Activated B cell treated with CpG ODN at 0.5 μM for 24 hours (primary cell): ENCODE measurements around the gene PRND. TPM values are rescaled to one million over a fixed set of nuclear protein-coding genes. Genes with fewer than 3 reads are reported as not detected.

Experiments
- ATAC-seq: fragments of 200-7000 bp; cut with Tn5 transposase; one replicate; pipeline ENCODE4 v1.10.0; 2021; ENCODE audit warnings: low read depth, mild to moderate bottlenecking, moderate library complexity
- CTCF ChIA-PET: fragments of 350-600 bp; sonication (Branson Sonifier 250); formaldehyde crosslinking; loops from one replicate; lab custom pipeline; 2021; ENCODE audit warnings: antibody characterized with exemption; lab: Charles Lee
- POLR2A ChIA-PET: fragments of 350-600 bp; sonication (Branson Sonifier 250); formaldehyde crosslinking; loops from one replicate; lab custom pipeline; 2021; ENCODE audit warnings: antibody characterized with exemption; lab: Charles Lee
- DNase-seq: peaks from one replicate; pipeline ENCODE4 v3.0.0; 2022
- H3K27ac Mint-ChIP-seq: one replicate; pipeline ENCODE4 v1.8.0; 2020; ENCODE audit warnings: mixed read lengths
- H3K27me3 Mint-ChIP-seq: one replicate; pipeline ENCODE4 v1.8.0; 2021; ENCODE audit warnings: mixed read lengths
- H3K36me3 Mint-ChIP-seq: one replicate; pipeline ENCODE4 v1.8.0; 2021; ENCODE audit warnings: low read depth, mixed read lengths
- H3K4me1 Mint-ChIP-seq: one replicate; pipeline ENCODE4 v1.8.0; 2021; ENCODE audit warnings: mixed read lengths
- H3K4me3 Mint-ChIP-seq: one replicate; pipeline ENCODE4 v1.8.0; 2020; ENCODE audit warnings: mild to moderate bottlenecking, mixed read lengths
- H3K9me3 Mint-ChIP-seq: one replicate; pipeline ENCODE4 v1.8.0; 2020; ENCODE audit warnings: mixed read lengths
- intact Hi-C: fragments of 100-400 bp; cut with micrococcal nuclease; formaldehyde crosslinking; loops from one replicate; pipeline ENCODE4 v1.15.1; 2024
- total RNA-seq: library from RNA; stranded (reverse); gene quantifications from 2 replicates; pipeline ENCODE4 v1.2.3, GENCODE V29; 2022
- TF ChIP-seq, protein P1 (sequence below): fragments of 200-600 bp; IDR thresholded peaks from one replicate; pipeline ENCODE4 v1.8.0; 2022; ENCODE audit warnings: antibody characterized with exemption, mild to moderate bottlenecking

PRND gene
- total RNA-seq, 1 donor from 2014 or later: not detected

DNA sequence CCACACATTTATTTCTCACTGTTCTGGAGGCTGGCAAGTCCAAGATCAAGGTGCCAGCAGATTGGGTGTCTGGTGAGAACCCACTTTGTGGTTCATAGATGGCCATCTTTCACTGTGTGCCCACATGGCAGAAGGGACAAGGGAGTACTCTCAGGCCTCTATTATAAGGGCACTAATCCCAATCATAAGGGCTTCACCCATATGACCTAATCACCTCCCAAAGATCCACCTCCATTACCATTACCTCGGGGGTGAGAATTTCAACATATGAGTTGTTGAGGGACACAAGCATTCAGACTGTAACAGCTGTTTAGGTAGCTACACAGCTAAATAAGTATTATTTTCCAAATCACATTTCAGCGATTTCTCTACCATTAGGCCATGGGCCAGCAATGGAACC lies 2.5 kb upstream of the PRND start:
- intact Hi-C loops: no loop called here
- ATAC-seq (no peak), DNase-seq (no peak)
- H3K9me3 Mint-ChIP-seq: no peaks in the 10 kb centered on the region
- H3K27me3 Mint-ChIP-seq: no peaks in the 10 kb centered on the region
- H3K4me1 Mint-ChIP-seq: peaks cover 44% of the 10 kb centered on the region
- CTCF ChIA-PET: interaction anchor here (1.1 to 1.3 kb wide), 2 partner anchors 113 to 117 kb away, joined by 3 to 6 read pairs; no protein-coding TSS in a partner anchor
- POLR2A ChIA-PET: no interaction called here
- no peak overlapping the region for H3K4me3 Mint-ChIP-seq
- no peaks in the 10 kb centered on the region for H3K36me3 Mint-ChIP-seq
- TF ChIP-seq, protein P1, sequence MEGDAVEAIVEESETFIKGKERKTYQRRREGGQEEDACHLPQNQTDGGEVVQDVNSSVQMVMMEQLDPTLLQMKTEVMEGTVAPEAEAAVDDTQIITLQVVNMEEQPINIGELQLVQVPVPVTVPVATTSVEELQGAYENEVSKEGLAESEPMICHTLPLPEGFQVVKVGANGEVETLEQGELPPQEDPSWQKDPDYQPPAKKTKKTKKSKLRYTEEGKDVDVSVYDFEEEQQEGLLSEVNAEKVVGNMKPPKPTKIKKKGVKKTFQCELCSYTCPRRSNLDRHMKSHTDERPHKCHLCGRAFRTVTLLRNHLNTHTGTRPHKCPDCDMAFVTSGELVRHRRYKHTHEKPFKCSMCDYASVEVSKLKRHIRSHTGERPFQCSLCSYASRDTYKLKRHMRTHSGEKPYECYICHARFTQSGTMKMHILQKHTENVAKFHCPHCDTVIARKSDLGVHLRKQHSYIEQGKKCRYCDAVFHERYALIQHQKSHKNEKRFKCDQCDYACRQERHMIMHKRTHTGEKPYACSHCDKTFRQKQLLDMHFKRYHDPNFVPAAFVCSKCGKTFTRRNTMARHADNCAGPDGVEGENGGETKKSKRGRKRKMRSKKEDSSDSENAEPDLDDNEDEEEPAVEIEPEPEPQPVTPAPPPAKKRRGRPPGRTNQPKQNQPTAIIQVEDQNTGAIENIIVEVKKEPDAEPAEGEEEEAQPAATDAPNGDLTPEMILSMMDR: no peak
- peak overlapping the region; percentile 85 for H3K27ac Mint-ChIP-seq

DNA sequence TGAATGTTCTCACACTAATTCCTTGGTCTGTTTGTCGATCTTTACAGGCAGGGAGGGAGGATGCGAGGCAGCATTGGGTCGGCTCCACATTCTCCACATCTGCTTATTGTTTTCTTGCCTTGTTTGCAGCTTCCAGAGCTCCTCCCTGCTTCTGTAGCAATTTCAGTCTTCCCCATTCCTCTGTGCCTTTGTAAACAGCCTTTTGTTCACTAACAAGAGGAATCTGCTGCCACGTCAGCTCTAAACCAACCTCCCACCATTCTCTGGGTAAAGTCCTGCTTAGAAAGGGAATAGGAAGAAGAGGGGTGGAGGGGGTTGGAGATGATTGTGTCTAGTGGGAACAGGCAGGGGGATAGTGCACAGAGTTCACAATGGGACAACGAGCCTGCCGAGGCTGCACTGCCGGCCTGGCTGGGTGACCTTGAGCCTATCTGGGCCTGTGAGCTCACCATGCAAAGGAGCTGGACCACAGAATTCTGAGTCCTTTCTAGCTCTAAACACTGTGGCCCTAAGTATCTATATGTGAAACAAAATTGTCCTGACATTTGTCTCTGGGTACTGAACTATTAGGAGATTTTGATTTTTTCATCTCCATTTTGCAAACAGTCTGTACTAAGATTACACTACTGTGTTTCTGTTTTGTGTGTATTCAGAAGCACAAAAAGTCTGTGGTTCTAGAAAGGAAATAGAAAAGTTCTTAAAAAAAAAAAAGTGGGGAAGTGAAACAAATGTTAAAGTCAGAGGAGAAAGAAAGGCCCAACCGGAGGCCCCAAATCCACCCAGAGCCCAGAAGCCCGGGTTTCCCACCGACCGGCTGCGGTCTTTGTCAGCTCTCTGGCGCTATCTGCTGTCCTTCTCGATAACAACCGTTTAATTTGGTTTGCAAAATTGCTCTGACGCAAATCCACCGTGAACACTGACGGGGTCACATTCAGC lies 1.4 kb upstream of the PRND start:
- TF ChIP-seq, protein P1: peak; percentile 47
- no peaks in the 10 kb centered on the region for H3K36me3 Mint-ChIP-seq
- ATAC-seq (peak; percentile 97), DNase-seq (peak; percentile 64)
- no peaks in the 10 kb centered on the region for H3K27me3 Mint-ChIP-seq
- peaks cover 44% of the 10 kb centered on the region for H3K4me1 Mint-ChIP-seq
- H3K27ac Mint-ChIP-seq: peak overlapping the region; percentile 85
- CTCF ChIA-PET: interaction anchor here (1.0 to 1.7 kb wide), 4 partner anchors 107 to 118 kb away, joined by 3 to 23 read pairs (median 5); no protein-coding TSS in a partner anchor
- POLR2A ChIA-PET: interaction anchor here (0.5 to 1.0 kb wide), 3 partner anchors 113 to 335 kb away, joined by 3 to 5 read pairs (median 3); no protein-coding TSS in a partner anchor
- intact Hi-C loops: loop anchor here (1.0 to 10.0 kb wide), 4 partner anchors 106 to 724 kb away; no protein-coding TSS in a partner anchor
- H3K9me3 Mint-ChIP-seq: no peaks in the 10 kb centered on the region
- peak overlapping the region; percentile 55 for H3K4me3 Mint-ChIP-seq

DNA sequence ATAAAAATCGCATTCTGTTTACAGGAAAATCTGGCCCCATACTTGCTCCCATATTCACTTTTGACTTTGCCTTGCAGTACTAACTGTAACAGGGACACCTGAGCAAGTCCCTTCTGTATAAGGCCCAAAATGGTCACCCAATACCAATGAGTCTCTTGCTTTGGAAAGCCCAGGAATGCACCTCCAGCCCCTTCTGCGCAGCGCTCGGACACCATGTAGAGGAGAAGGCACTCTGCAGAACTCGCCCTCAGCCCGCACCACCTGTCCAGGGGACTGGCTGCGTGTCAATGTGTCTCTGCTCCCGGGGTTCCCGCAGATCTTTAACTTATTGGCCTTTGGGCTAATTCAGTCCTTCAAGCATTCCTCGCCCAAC lies 746 bp upstream of the PRND start:
- TF ChIP-seq, protein P1: no peak
- DNase-seq (no peak), ATAC-seq (no peak)
- H3K4me3 Mint-ChIP-seq: peak overlapping the region; percentile 55
- ChIA-PET POLR2A (interaction anchor here (1.0 kb wide), 1 partner anchor 115 kb away, joined by 5 read pairs; no protein-coding TSS in a partner anchor), CTCF (interaction anchor here (1.0 to 1.7 kb wide), 2 partner anchors 107 to 112 kb away, joined by 4 to 23 read pairs; no protein-coding TSS in a partner anchor)
- intact Hi-C loops: loop anchor here (1.0 to 10.0 kb wide), 4 partner anchors 107 to 724 kb away; no protein-coding TSS in a partner anchor
- no peaks in the 10 kb centered on the region for H3K27me3 Mint-ChIP-seq
- H3K36me3 Mint-ChIP-seq: no peaks in the 10 kb centered on the region
- peak overlapping the region; percentile 85 for H3K27ac Mint-ChIP-seq
- no peaks in the 10 kb centered on the region for H3K9me3 Mint-ChIP-seq
- peaks cover 44% of the 10 kb centered on the region for H3K4me1 Mint-ChIP-seq

DNA sequence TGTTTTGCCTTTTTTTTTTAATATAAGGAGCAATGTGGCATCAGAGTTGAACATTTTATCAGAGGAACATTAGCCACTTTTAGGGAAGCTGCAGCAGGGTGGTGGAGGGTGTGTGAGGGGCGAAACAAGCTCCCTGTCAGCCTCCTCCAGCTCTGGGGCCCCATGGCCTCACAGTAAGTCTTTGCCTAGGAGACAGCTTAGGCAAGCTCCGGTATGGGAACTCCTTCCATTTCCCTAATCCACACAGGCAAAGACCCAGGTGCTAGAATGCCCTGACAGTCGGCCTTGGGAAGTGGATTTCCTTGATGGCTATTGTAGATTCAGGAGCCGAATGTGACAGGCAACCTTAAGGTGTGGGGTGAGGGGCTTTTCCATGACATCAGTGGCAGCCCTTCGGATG lies 862 bp downstream of the PRND start:
- intact Hi-C loops: loop anchor here (5.0 to 10.0 kb wide), 2 partner anchors 615 to 722 kb away; no protein-coding TSS in a partner anchor
- H3K36me3 Mint-ChIP-seq: no peaks in the 10 kb centered on the region
- no peak for DNase-seq
- H3K27me3 Mint-ChIP-seq: no peaks in the 10 kb centered on the region
- CTCF ChIA-PET: interaction anchor here (0.7 to 1.5 kb wide), 5 partner anchors 11 to 117 kb away, joined by 3 to 7 read pairs (median 3); no protein-coding TSS in a partner anchor
- no peak overlapping the region for H3K27ac Mint-ChIP-seq
- H3K4me1 Mint-ChIP-seq: peaks cover 49% of the 10 kb centered on the region
- H3K9me3 Mint-ChIP-seq: no peaks in the 10 kb centered on the region
- no peak overlapping the region for H3K4me3 Mint-ChIP-seq
- POLR2A ChIA-PET: no interaction called here
- TF ChIP-seq, protein P1: no peak
- no peak for ATAC-seq
